ENCODE results near the gene LRP1B. TPM values are rescaled to one million over a fixed set of nuclear protein-coding genes. Genes with fewer than 3 reads are reported as not detected.

The LRP1B gene
- total RNA-seq, 4 donors from 2014 or later: 3.3 to 11.1 (median 4.6) TPM

DNA sequence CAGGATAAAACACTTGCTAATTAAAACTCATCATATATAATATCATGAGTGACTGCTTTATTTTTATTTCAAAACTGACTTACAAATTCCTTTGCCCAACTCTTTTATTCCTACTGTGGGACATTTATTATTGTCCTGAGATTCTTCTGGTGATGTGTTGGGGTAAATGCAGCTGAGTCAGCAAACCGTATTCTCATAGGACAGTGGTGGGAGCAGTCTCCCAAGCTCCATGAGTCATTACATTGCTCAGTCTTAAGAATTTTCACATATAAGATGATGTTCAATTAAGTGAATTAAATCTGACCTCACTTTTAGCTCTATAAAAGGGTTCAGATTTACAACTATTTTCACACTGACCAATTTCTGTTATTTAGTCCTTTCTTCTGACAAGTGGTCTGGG, 1530.7 kb downstream of the LRP1B start:
- in situ Hi-C loops (cut with MboI; ENCODE audit: low sequenced_read_pairs in 4 of 4) (no loop called here), intact Hi-C loops (cut with DNase I; ENCODE audit: low total_unique reads) (no loop called here)
- no peak for TF ChIP-seq POLR2A (IDR thresholded peaks at IDR 0.05)
- TF ChIP-seq, protein P1, sequence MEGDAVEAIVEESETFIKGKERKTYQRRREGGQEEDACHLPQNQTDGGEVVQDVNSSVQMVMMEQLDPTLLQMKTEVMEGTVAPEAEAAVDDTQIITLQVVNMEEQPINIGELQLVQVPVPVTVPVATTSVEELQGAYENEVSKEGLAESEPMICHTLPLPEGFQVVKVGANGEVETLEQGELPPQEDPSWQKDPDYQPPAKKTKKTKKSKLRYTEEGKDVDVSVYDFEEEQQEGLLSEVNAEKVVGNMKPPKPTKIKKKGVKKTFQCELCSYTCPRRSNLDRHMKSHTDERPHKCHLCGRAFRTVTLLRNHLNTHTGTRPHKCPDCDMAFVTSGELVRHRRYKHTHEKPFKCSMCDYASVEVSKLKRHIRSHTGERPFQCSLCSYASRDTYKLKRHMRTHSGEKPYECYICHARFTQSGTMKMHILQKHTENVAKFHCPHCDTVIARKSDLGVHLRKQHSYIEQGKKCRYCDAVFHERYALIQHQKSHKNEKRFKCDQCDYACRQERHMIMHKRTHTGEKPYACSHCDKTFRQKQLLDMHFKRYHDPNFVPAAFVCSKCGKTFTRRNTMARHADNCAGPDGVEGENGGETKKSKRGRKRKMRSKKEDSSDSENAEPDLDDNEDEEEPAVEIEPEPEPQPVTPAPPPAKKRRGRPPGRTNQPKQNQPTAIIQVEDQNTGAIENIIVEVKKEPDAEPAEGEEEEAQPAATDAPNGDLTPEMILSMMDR (IDR thresholded peaks at IDR 0.05 in 4 of 5, conservative IDR thresholded peaks at IDR 0.05 in 1 of 5): no peak
- ATAC-seq (no peak), DNase-seq (no peak)
- H3K27me3 ChIP-seq: no peaks in the 10 kb centered on the region
- no peaks in the 10 kb centered on the region for H3K9me3 ChIP-seq
- no peaks in the 10 kb centered on the region for H3K4me1 ChIP-seq
- H3K4me3 ChIP-seq: no peak overlapping the region
- no peaks in the 10 kb centered on the region for H3K36me3 ChIP-seq
- H3K27ac ChIP-seq: no peak overlapping the region

DNA sequence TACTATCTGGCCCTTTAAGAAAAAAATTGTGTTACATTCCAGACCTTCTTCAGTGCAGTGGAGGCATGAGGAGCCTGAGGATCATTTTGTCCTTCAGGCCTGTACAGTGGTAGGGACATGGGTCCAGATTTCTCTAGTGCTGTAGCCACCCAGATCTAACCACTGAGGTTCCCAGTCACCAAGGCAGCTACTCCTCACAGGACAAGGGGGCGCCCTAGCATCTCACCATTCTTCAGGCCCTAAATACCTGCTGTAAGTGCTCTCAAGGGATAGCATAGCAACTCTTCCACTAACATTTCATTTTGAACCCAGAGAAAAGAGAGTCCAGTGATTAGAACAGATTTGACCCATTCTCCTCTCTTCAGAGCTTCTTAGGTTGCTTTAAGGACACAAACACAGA, 1533.0 kb downstream of the LRP1B start:
- H3K27me3 ChIP-seq: no peaks in the 10 kb centered on the region
- no peaks in the 10 kb centered on the region for H3K4me1 ChIP-seq
- no peak overlapping the region for H3K4me3 ChIP-seq
- in situ Hi-C loops (cut with MboI; ENCODE audit: low sequenced_read_pairs in 4 of 4) (no loop called here), intact Hi-C loops (cut with DNase I; ENCODE audit: low total_unique reads) (no loop called here)
- TF ChIP-seq, protein P1 (IDR thresholded peaks at IDR 0.05 in 4 of 5, conservative IDR thresholded peaks at IDR 0.05 in 1 of 5): no peak
- TF ChIP-seq POLR2A (IDR thresholded peaks at IDR 0.05): no peak
- H3K36me3 ChIP-seq: no peaks in the 10 kb centered on the region
- H3K9me3 ChIP-seq: no peaks in the 10 kb centered on the region
- H3K27ac ChIP-seq: no peak overlapping the region
- no peak for ATAC-seq
- DNase-seq: no peak

DNA sequence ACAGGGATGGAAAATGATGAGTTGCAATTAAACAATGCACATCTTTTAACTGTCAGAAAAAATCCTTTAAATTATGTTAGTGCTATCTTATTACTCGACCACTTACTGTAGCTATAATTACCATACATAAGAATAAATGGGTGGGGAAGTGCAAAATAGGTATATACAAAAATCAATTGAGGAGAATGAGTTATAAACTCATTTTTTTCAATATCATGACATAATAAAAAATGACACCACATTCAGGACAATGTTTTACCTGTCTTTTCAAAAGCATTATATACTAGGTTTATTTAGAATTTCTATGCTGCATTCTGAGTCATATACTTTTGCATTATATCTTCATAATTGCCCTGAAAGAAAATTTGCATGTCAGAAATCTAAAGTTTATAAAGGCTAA, 1533.6 kb downstream of the LRP1B start:
- no peaks in the 10 kb centered on the region for H3K4me1 ChIP-seq

DNA sequence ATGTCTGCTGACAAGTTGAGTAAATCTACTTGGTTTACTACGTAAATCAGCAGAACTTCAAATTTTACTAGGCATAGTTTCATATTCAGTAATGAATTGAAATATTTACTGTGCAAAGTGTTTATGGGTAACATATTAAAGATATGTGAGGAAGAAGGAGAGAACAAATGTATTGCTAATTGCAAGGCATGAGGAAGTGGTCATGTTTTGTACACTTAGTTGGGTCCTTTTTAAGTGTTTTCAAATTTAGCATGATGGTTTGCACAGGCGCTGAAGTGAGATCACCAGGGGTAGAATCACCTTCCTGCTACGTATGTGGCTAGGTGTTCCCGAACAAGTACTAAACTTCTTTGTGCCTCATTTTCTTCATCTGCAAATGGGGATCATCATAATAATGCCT, 1534.4 kb downstream of the LRP1B start:
- Histone ChIP-seq H3K9me3 (no peaks in the 10 kb centered on the region), H3K27me3 (no peaks in the 10 kb centered on the region), H3K36me3 (no peaks in the 10 kb centered on the region), H3K4me1 (no peaks in the 10 kb centered on the region), H3K27ac (no peak overlapping the region), H3K4me3 (no peak overlapping the region)
- in situ Hi-C loops (cut with MboI; ENCODE audit: low sequenced_read_pairs in 4 of 4): no loop called here
- DNase-seq: no peak
- TF ChIP-seq, protein P1 (IDR thresholded peaks at IDR 0.05 in 4 of 5, conservative IDR thresholded peaks at IDR 0.05 in 1 of 5): no peak
- no peak for TF ChIP-seq POLR2A (IDR thresholded peaks at IDR 0.05)
- ATAC-seq: no peak
- intact Hi-C loops (cut with DNase I; ENCODE audit: low total_unique reads): no loop called here

More for the DNA sequence above, 1533.6 kb downstream of the LRP1B start:
- Histone ChIP-seq H3K4me3 (no peak overlapping the region), H3K36me3 (no peaks in the 10 kb centered on the region), H3K27me3 (no peaks in the 10 kb centered on the region), H3K27ac (no peak overlapping the region), H3K9me3 (no peaks in the 10 kb centered on the region)
- intact Hi-C loops (cut with DNase I; ENCODE audit: low total_unique reads) (no loop called here), in situ Hi-C loops (cut with MboI; ENCODE audit: low sequenced_read_pairs in 4 of 4) (no loop called here)
- TF ChIP-seq, protein P1 (IDR thresholded peaks at IDR 0.05 in 4 of 5, conservative IDR thresholded peaks at IDR 0.05 in 1 of 5): no peak
- no peak for TF ChIP-seq POLR2A (IDR thresholded peaks at IDR 0.05)
- ATAC-seq (no peak), DNase-seq (no peak)

DNA sequence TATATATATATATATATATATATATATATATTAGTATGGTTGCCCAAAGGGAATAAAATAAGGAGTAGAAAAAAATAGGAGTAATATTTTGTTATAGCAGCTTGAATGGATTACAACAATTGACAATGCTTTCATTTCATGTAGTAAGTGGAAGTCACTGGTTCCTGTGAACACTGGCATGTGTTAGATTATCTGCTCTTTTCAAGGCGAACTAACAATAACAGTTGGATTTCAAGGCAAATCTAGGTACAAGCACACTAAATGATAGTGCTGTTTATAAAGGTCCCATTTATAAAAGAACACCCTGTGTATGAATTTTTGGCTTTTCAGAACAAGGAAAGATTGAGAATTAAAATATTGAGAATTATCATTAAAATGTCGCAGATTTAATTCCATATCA, 1535.7 kb downstream of the LRP1B start:
- Histone ChIP-seq H3K4me1 (no peaks in the 10 kb centered on the region), H3K4me3 (no peak overlapping the region), H3K27ac (no peak overlapping the region), H3K36me3 (no peaks in the 10 kb centered on the region), H3K9me3 (no peaks in the 10 kb centered on the region), H3K27me3 (no peaks in the 10 kb centered on the region)
- no peak for ATAC-seq
- intact Hi-C loops (cut with DNase I; ENCODE audit: low total_unique reads): no loop called here
- TF ChIP-seq POLR2A (IDR thresholded peaks at IDR 0.05): no peak
- TF ChIP-seq, protein P1 (IDR thresholded peaks at IDR 0.05 in 4 of 5, conservative IDR thresholded peaks at IDR 0.05 in 1 of 5): no peak
- in situ Hi-C loops (cut with MboI; ENCODE audit: low sequenced_read_pairs in 4 of 4): no loop called here
- DNase-seq: no peak
